Measurements from ENCODE around the gene FTO.

DNA sequence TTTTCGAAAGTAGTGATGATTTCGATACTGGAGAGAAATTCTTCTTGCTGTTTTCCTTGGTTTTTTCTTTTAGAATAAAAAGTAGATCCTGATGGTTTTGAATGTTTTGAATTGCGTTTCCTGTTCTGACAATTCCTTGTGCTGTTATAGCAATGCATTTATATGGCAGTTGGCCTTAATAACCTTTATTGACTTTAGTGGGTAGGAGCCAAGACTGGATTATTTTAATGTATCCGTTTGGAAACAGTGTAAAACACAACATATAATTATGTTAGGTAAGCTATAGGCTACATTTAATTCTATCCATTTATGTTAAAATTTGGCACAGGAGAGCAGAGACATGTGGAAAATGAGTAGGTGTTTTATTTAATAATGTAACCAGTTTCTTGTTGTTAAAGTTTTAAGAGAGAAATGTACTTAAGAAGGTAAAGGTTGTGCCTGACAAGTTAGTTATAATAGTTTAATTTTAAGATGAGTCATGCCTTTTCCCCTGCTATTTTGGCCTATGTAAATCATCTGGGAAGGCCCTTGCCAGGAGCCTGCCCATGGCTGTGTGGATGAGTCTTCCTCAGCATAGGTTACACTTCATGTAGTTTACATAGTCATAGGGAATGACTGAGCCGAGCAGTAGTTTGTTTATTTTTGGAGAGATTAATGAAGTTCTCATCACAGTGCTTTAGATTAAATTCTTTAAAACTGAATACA, 189.9 kb downstream of the FTO start:
- no peak for TF ChIP-seq CTCF (IDR thresholded peaks at IDR 0.05)
- no peak for TF ChIP-seq POLR2A (IDR thresholded peaks at IDR 0.05)

Data from thyroid gland (tissue), 4 donors.